OCI-LY3 (cell line): ENCODE measurements around the gene ENTPD2.

Source experiments
- H2AFZ ChIP-seq: fragments of 200-600, 300-600 bp; shearing (Covaris generic); 2 replicates; pipeline ENCODE4 v1.6.0; 2014; ENCODE audit warnings: antibody characterized with exemption, low read depth, low read length
- H3K27ac ChIP-seq: fragments of 200-600, 300-600 bp; sonication (generic); 2 replicates; pipeline ENCODE4 v1.5.1; 2014; ENCODE audit warnings: mild to moderate bottlenecking, low read length, moderate library complexity, mixed read lengths
- H3K27me3 ChIP-seq: fragments of 200-600, 300-600 bp; sonication (generic); 2 replicates; pipeline ENCODE4 v1.6.1; 2014; ENCODE audit warnings: low read depth, low read length, mixed read lengths
- H3K36me3 ChIP-seq: fragments of 200-600, 300-600 bp; sonication (generic); replicated peaks from 2 replicates; pipeline ENCODE3; 2014; ENCODE audit warnings: low read depth, low read length, mixed read lengths
- H3K4me1 ChIP-seq: fragments of 300-600, 200-600 bp; sonication (generic); 2 replicates; pipeline ENCODE4 v1.6.1; 2014; ENCODE audit warnings: low read length, mixed read lengths
- H3K4me2 ChIP-seq: fragments of 200-600, 300-600 bp; sonication (generic); 2 replicates; pipeline ENCODE4 v1.6.1; 2014; ENCODE audit warnings: low read length, mixed read lengths
- H3K4me3 ChIP-seq: fragments of 300-600, 200-600 bp; sonication (generic); 2 replicates; pipeline ENCODE4 v1.5.1; 2014; ENCODE audit warnings: antibody characterized with exemption, mild to moderate bottlenecking, low read length, moderate library complexity
- H3K79me2 ChIP-seq: fragments of 300-600, 200-600 bp; shearing (Covaris generic); 2 replicates; pipeline ENCODE4 v1.6.1; 2014; ENCODE audit warnings: mild to moderate bottlenecking, low read length, mixed read lengths
- H3K9ac ChIP-seq: fragments of 300-600, 200-600 bp; shearing (Covaris generic); 2 replicates; pipeline ENCODE4 v1.6.0; 2014; ENCODE audit warnings: mild to moderate bottlenecking, low read length, moderate library complexity
- H3K9me3 ChIP-seq: fragments of 200-600, 300-600 bp; shearing (Covaris generic); 2 replicates; pipeline ENCODE4 v1.6.1; 2014; ENCODE audit warnings: low read length, mixed read lengths; ENCODE audit not compliant: insufficient read depth
- H4K20me1 ChIP-seq: fragments of 200-600, 300-600 bp; sonication (generic); 2 replicates; pipeline ENCODE4 v1.6.1; 2016; ENCODE audit warnings: low read length, mixed read lengths; ENCODE audit not compliant: insufficient read depth
- EZH2phosphoT487 ChIP-seq: fragments of 200-600 bp; shearing (Covaris generic); IDR thresholded peaks from 2 replicates; pipeline ENCODE4 v1.6.1; 2018; ENCODE audit warnings: antibody characterized with exemption, mixed run types, low read depth
- TF ChIP-seq, protein P1 (sequence below): fragments of 200-600, 300-600 bp; sonication (generic); IDR thresholded peaks from 2 replicates; pipeline ENCODE4 v1.5.1; 2014; ENCODE audit warnings: antibody characterized with exemption, low read length, low read depth

ENTPD2 gene

DNA sequence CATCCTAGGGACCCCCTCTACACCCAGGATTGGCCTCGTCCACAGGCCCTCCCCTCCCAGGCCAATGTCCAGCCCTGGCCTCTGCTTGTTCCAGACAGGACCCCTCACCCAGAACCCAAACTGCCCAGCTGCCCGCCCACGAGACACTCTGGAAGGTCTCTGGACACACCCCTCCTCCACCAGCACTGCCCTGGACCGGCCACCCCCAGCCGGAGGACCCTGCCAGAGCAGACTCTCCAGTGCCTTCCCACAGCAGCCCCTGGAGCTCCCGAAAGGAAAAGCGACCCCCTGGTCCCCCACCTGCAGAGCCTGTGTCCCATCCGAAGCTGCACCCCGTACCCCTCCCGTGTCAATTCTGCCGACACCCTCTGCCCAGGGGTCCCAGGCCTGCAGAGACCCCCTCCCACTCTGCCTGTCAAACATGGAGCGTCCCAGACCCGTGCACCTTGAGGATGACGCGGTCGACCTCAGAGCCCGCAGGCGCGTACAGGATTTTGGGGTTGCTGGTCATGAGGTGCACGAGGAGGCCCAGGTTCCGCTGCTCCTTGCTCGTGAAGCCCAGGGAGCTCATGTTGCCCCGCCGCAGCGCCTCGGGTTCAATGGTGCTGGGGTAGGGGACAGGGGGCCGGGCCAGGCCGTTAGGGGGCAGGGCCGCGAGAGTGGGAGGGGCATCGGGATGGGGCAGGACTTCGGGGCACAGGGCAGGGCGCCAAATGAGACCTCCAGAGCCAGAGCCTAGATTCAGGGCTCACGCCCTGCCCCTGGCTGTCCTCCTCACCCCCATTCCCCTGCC, 33.8 kb downstream of the ENTPD2 start:
- Histone ChIP-seq H3K4me2 (no peak overlapping the region), H3K4me1 (no peaks in the 10 kb centered on the region), H3K27me3 (no peaks in the 10 kb centered on the region), H3K9me3 (no peaks in the 10 kb centered on the region), H3K79me2 (no peaks in the 10 kb centered on the region), H3K27ac (no peak overlapping the region), H2AFZ (no peak overlapping the region), H3K36me3 (no peaks in the 10 kb centered on the region), H4K20me1 (no peaks in the 10 kb centered on the region), H3K4me3 (no peak overlapping the region), H3K9ac (no peak overlapping the region)
- TF ChIP-seq EZH2phosphoT487: no peak
- TF ChIP-seq, protein P1, sequence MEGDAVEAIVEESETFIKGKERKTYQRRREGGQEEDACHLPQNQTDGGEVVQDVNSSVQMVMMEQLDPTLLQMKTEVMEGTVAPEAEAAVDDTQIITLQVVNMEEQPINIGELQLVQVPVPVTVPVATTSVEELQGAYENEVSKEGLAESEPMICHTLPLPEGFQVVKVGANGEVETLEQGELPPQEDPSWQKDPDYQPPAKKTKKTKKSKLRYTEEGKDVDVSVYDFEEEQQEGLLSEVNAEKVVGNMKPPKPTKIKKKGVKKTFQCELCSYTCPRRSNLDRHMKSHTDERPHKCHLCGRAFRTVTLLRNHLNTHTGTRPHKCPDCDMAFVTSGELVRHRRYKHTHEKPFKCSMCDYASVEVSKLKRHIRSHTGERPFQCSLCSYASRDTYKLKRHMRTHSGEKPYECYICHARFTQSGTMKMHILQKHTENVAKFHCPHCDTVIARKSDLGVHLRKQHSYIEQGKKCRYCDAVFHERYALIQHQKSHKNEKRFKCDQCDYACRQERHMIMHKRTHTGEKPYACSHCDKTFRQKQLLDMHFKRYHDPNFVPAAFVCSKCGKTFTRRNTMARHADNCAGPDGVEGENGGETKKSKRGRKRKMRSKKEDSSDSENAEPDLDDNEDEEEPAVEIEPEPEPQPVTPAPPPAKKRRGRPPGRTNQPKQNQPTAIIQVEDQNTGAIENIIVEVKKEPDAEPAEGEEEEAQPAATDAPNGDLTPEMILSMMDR: no peak

DNA sequence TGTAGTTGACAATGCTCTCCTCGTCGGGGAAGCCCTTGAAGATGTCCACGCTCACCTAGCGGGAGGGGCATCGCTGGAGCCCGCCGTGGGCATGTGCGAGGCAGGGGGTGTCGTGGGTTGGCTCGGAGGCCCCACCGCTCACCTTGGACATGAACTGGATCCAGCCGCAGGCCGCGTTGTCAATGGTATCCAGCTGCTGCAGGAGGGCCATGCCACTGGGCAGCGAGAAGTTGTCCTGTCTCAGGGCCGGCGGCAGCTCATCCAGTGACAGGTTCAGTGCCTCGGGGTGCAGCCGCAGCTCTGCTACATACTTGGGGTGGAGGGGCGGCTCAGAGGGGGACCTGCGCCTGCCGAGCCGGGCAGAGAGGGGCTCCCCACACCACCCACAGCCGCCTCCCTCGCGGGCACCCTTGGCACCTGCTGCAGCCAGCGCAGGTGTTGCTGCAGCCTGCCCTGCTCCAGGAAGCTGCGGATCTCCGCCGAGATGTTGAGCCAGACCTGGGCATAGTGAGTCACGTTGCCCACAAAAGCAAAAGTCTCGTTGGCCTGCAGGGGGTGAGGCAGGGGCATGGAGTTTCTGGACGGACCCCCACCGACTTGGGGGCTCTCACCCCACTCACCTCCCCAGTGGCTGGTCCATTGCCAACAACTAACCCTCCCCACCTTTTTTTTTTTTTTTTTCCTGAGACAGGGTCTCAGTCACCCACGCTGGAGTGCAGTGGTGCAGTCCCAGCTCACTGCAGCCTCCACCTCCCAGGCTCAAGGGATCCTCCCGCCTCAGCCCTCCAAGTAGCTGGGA, 34.9 kb downstream of the ENTPD2 start:
- Histone ChIP-seq H3K79me2 (no peaks in the 10 kb centered on the region), H3K27me3 (no peaks in the 10 kb centered on the region), H3K27ac (no peak overlapping the region), H3K9me3 (no peaks in the 10 kb centered on the region), H4K20me1 (no peaks in the 10 kb centered on the region), H3K4me2 (no peak overlapping the region), H3K4me1 (no peaks in the 10 kb centered on the region), H2AFZ (no peak overlapping the region), H3K4me3 (no peak overlapping the region), H3K9ac (no peak overlapping the region), H3K36me3 (no peaks in the 10 kb centered on the region)
- no peak for TF ChIP-seq EZH2phosphoT487
- TF ChIP-seq, protein P1: no peak

DNA sequence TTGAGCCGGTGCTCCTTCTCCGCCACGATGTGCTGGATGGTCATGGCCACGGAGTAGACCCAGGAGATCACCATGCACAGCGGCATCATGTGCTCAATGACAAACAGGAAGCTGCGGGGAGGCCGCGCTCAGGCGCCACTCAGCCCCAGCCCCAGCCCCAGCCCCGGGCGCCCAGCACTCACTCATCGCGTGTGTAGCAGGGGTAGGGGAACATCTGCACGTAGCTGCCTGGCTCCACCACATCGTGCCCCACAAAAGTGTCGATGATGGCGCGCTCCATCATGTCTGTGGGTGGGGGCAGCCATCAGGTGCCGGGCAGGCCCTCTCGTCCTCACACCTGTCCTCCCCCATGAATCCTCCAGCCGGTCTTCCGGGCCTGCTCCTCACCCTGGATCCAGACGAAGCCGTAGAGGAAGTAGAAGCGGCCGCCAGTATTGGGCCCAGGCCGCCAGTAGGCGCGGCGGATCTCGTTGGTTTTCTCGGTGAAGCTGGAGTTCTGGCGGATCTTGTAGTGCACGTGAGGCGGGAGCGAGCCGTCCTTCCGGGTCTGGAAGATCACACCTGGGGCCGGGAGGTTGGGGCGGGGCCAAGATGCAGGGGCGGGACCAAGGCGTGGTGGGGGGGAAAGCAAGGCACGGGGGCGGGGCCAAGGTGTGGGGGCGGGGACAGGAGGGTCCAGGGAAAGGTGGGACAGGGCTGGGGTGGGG, 35.9 kb downstream of the ENTPD2 start:
- Histone ChIP-seq H3K27me3 (no peaks in the 10 kb centered on the region), H3K79me2 (no peaks in the 10 kb centered on the region), H4K20me1 (no peaks in the 10 kb centered on the region), H3K4me2 (no peak overlapping the region), H3K9me3 (no peaks in the 10 kb centered on the region), H3K27ac (no peak overlapping the region), H3K9ac (no peak overlapping the region), H3K36me3 (no peaks in the 10 kb centered on the region), H3K4me1 (no peaks in the 10 kb centered on the region), H3K4me3 (no peak overlapping the region), H2AFZ (no peak overlapping the region)
- TF ChIP-seq, protein P1: no peak
- no peak for TF ChIP-seq EZH2phosphoT487

DNA sequence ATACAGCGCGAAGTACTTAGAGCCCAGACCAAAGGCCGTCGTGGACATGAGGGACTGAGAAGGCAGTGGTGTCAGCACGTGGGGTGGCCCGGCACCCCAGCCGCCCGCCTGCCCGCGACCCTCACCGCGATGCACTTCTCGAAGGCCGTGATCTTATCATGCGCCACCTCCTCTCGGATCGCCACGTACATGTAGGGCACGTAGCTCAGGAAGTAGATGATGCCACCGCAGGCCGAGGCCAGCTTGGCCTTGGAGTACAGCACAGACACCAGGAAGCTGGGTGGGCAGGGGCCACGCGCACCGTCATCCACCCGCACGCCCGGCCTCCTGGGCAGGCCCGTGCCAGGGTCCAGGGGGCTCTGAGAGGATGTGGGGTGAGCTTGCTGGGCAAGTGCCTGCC, 36.8 kb downstream of the ENTPD2 start:
- no peaks in the 10 kb centered on the region for H3K79me2 ChIP-seq
- no peaks in the 10 kb centered on the region for H3K36me3 ChIP-seq
- no peaks in the 10 kb centered on the region for H3K27me3 ChIP-seq
- TF ChIP-seq, protein P1: no peak
- no peak for TF ChIP-seq EZH2phosphoT487
- H3K9me3 ChIP-seq: no peaks in the 10 kb centered on the region
- no peak overlapping the region for H2AFZ ChIP-seq
- H3K27ac ChIP-seq: no peak overlapping the region
- H3K4me2 ChIP-seq: no peak overlapping the region
- H4K20me1 ChIP-seq: no peaks in the 10 kb centered on the region
- H3K9ac ChIP-seq: no peak overlapping the region
- H3K4me1 ChIP-seq: no peaks in the 10 kb centered on the region
- H3K4me3 ChIP-seq: no peak overlapping the region
